ENCODE measurements around the gene SFXN2.
"Not testable (repeated sequence)": the region's sequence is repeated elsewhere in the genome, so short reads cannot be mapped to it uniquely, and the experiment has no call there.

The SFXN2 gene

GRCh38 chr10:102720337-102720736, 5.9 kb downstream of the SFXN2 start:
- no peak for DNase-seq (ENCODE audit: low spot score)

GRCh38 chr10:102720775-102721301, 6.4 kb downstream of the SFXN2 start:
- no peak for DNase-seq (ENCODE audit: low spot score)

- no peak for DNase-seq (ENCODE audit: low spot score)
Measured at GRCh38 chr10:102721954-102722353, 7.5 kb downstream of the SFXN2 start.

GRCh38 chr10:102723989-102724388, 9.6 kb downstream of the SFXN2 start:
- no peak for DNase-seq (ENCODE audit: low spot score)

- no peak for DNase-seq (ENCODE audit: low spot score)
Measured at GRCh38 chr10:102726274-102726673, 11.8 kb downstream of the SFXN2 start.

- no peak for DNase-seq (ENCODE audit: low spot score)
Measured at GRCh38 chr10:102727037-102727818, 12.8 kb downstream of the SFXN2 start.

- DNase-seq (ENCODE audit: low spot score), result peak; percentile 50
Measured at GRCh38 chr10:102729029-102730026, 14.9 kb downstream of the SFXN2 start.

GRCh38 chr10:102731222-102731800, 16.9 kb downstream of the SFXN2 start:
- DNase-seq (ENCODE audit: low spot score), result no peak

GRCh38 chr10:102732661-102733060, 18.2 kb downstream of the SFXN2 start:
- no peak for DNase-seq (ENCODE audit: low spot score)

GRCh38 chr10:102735065-102735562, 20.7 kb downstream of the SFXN2 start:
- no peak for DNase-seq (ENCODE audit: low spot score)

- DNase-seq (ENCODE audit: low spot score), result no peak
Measured at GRCh38 chr10:102738692-102739121, 24.3 kb downstream of the SFXN2 start.

GRCh38 chr10:102740229-102740628, 25.8 kb downstream of the SFXN2 start:
- no peak for DNase-seq (ENCODE audit: low spot score)

- no peak for DNase-seq (ENCODE audit: low spot score)
Measured at GRCh38 chr10:102741726-102742237, 27.3 kb downstream of the SFXN2 start.

GRCh38 chr10:102742313-102742712, 27.9 kb downstream of the SFXN2 start:
- not testable (repeated sequence) for DNase-seq (ENCODE audit: low spot score)

- no peak for DNase-seq (ENCODE audit: low spot score)
Measured at GRCh38 chr10:102743078-102743587, 28.7 kb downstream of the SFXN2 start.

GRCh38 chr10:102743588-102744373, 29.3 kb downstream of the SFXN2 start, which contains the start of gene WBP1L:
Gene WBP1L, plus strand, starts transcription at chr10:102743948. Its CDS starts 106 bp downstream, at chr10:102744054.
- DNase-seq (ENCODE audit: low spot score), result peak; percentile 96

- DNase-seq (ENCODE audit: low spot score), result no peak
Measured at GRCh38 chr10:102744374-102745051, 30.1 kb downstream of the SFXN2 start.

- no peak for DNase-seq (ENCODE audit: low spot score)
Measured at GRCh38 chr10:102745157-102745556, 30.7 kb downstream of the SFXN2 start.

- no peak for DNase-seq (ENCODE audit: low spot score)
Measured at GRCh38 chr10:102752266-102752930, 38.0 kb downstream of the SFXN2 start.
